GM12874 (cell line): ENCODE data around the gene C1QTNF8.

ENCODE experiments used
- TF ChIP-seq, protein P1 (sequence below): IDR thresholded peaks from 2 replicates; pipeline ENCODE4 v1.5.1; 2011; ENCODE audit warnings: low read depth, mild to moderate bottlenecking, control low read depth, low read length, moderate library complexity; ENCODE audit not compliant: insufficient read depth

C1QTNF8 gene

DNA sequence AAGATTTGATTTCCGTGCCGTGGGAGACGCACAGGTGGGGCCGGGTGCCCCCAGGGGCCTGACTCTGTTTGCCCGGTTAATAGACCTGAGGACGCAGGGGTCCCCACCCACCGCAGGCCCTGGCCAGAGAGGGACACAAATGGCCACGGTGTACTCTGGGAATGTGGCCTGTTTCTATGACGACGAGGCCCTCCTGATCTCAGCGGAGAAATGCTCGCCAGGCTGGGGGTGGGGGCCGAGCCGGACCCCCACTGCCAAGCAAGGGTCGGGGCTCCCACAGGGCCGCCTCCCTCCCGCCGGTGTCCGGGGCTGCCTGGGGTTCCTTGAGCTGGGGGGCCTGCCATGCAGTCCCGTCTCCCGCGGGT, 24.5 kb upstream of the C1QTNF8 start:
- TF ChIP-seq, protein P1, sequence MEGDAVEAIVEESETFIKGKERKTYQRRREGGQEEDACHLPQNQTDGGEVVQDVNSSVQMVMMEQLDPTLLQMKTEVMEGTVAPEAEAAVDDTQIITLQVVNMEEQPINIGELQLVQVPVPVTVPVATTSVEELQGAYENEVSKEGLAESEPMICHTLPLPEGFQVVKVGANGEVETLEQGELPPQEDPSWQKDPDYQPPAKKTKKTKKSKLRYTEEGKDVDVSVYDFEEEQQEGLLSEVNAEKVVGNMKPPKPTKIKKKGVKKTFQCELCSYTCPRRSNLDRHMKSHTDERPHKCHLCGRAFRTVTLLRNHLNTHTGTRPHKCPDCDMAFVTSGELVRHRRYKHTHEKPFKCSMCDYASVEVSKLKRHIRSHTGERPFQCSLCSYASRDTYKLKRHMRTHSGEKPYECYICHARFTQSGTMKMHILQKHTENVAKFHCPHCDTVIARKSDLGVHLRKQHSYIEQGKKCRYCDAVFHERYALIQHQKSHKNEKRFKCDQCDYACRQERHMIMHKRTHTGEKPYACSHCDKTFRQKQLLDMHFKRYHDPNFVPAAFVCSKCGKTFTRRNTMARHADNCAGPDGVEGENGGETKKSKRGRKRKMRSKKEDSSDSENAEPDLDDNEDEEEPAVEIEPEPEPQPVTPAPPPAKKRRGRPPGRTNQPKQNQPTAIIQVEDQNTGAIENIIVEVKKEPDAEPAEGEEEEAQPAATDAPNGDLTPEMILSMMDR, result no peak

DNA sequence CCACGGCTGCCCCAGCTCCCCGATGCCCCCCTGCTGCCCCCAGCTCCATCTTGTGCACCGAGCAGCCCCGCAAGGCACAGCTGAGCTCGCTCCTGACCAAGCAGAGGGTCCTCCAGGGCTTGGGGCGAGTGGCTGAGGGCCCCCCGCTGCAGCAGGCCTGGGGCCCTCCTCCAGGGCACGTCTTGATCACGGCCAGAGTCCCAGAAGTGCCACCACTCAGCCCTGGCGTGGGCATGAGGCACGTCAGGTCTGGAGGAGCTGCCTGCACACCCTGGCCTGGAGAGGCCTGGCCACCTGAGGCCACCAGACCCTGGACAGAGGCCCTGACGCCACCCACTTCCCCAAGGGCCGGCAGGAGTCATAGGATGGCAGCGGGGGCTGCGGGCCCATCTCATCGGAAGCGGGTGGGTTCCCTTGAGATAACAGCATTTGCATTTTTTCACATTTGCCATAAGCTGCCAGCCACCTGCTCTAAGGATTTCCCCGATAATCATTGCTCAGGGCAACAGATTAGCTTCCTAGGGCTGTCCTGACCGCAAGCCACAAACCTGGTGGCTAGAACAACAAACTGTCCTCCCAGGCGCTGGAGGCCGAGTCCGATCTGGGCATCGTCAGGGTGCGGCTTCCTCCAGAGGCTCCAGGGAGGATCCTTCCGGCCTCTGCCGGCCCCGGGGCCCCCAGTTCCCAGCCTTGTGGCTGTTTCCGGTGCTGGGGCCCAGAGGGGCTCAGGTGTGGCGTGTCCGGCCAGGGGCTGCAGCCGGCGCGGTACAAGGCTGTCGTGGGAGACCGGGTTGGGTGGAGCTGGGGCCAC, 23.9 kb upstream of the C1QTNF8 start:
- TF ChIP-seq, protein P1, result no peak

DNA sequence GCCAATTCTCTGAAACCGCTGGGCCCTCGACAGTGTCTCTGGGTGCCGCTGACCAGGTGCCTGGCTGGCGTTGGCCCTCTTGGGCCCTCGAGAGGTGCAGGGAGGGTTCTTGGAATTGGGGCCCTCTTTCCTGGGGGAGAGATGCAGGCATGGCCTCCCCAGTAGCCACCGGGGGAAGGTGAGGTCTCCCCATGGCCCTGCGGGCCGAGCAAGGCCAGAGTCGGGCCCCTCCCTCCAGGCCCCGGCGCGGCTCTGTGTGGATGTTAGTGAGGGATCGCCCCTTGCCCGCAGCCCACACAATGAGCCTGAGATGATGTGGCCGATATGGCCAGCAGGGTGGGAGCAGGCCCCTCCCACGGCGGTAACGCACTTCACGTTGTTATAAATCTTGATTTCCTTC, 23.1 kb upstream of the C1QTNF8 start:
- TF ChIP-seq, protein P1, result no peak

DNA sequence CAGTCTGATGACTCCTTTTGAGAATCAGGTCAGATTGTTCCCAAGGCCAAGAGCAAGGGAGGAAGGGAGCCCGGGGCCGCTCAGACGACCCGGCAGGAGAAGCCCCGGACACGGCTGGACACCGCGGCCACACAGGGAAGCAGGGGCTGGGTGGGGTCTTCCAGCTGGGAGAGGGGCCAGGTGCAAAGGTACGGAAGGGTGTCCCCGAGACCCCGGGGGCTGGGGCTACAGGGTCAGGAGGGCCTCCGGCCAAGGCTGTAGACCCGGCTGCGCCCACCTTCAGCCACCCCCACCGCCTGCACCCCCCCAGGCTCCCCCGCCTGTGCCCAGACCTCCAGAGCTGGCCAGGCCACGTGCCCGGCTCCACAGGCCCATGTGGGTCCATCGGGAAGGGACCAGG, 21.9 kb upstream of the C1QTNF8 start:
- TF ChIP-seq, protein P1, result no peak

DNA sequence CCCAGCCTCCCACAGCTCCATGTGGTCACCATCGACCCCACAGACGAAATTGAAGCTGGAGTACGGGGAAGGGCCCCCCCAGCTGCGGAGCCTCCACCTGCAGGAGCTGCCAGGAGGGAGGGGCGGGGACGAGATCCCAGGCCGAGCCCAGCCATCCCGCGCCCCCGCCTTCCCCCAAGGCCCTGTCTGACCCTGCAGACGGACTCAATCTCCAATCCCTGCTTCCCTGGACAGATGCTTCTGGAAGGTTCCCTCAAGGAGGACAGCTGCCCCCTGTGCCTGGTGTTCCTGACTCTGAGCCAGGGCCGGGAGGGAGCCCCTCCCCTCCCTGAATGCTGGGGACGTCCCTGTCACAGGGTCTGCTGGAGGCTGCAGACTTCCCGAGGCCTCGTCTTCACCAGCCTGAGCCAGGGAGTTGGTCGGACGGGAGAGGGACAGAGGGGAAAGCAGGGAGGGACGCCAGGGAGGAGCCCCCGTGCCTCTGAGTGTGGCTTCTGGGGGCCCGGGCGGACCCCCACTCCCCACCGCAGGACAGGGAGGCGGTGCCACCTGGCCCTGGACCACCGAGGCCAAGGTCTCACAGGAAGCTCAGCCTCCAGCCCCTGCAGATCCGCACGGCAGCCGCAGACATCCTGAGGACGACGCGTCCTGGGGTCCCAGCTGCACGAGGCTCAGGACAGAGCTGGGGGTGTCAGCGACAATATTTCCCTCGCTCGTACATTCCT, 21.3 kb upstream of the C1QTNF8 start:
- TF ChIP-seq, protein P1, result no peak

DNA sequence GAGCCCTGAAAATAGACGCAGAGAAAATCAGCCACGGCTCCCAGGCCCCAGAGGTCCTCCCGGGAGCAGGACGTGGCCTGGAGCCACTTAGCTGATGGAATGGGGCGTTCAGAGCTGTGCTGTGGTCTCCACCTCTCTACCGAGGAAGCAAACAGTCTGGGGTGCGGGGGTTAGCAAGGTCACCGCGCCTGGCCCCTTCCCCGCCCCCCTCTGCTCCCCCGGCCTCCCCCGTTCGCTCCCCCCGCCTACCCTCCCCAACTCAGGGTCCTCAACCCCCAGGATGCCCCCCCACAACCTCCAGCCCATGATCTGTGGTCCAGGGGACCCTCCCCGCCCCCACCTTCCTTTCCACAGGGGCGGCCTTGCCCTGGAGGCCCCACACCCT, 20.6 kb upstream of the C1QTNF8 start:
- TF ChIP-seq, protein P1, result no peak

DNA sequence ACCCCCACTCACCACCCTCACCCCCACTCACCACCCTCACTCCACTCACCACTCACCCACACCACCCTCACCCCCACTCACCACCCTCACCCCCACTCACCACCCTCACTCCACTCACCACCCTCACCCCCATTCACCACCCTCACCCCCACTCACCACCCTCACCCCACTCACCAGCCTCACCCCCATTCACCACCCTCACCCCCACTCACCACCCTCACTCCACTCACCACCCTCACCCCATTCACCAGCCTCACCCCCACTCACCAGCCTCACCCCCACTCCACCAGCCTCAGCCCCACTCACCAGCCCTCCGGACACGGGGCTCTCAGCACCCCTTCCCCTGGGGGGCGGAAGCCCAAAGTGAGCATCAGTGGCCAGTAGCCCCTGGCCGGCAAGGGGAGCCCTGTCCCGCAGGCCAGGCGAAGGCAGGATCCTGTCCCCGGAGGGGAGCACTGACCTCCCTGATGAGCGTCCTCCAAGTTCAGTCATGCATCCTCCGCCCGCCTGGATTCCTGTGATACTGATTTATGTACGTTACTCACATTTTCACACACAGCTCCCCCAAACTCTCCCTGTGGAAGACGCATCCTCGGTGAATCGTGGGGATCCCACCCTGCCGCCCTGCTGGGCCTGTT, 18.0 kb upstream of the C1QTNF8 start:
- TF ChIP-seq, protein P1, result no peak
